Superior temporal gyrus (tissue), 1 donor: ENCODE results near the gene MBD3.

Experiments
- DNase-seq: peaks from one replicate; pipeline ENCODE4 v3.0.0-alpha.2; 2016; ENCODE audit errors: extremely low spot score

Gene MBD3

DNA sequence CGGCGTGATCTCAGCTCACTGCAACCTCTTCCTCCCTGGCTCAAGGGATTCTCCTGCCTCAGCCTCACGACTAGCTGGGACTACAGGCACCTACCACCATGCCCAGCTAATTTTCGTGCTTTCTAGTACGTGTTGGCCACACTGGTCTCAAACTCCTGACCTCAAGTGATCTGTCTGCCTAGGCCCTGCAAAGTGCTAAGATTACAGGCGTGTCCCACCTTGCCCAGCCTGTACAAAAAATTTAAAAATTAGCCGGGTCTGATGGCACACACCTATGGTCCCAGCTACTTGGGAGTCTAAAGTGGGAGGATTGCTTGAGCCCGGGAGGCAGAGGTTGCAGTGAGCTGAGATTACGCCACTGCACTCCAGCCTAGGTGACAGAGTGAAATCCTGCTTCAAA is 19.9 kb downstream of the MBD3 start:
- DNase-seq, result no peak

GRCh38 chr19:1571358-1571757 is 21.3 kb downstream of the MBD3 start:
- DNase-seq, result no peak

- no peak for DNase-seq
These were observed 21.8 kb downstream of the MBD3 start for GRCh38 chr19:1570836-1571235.

DNA sequence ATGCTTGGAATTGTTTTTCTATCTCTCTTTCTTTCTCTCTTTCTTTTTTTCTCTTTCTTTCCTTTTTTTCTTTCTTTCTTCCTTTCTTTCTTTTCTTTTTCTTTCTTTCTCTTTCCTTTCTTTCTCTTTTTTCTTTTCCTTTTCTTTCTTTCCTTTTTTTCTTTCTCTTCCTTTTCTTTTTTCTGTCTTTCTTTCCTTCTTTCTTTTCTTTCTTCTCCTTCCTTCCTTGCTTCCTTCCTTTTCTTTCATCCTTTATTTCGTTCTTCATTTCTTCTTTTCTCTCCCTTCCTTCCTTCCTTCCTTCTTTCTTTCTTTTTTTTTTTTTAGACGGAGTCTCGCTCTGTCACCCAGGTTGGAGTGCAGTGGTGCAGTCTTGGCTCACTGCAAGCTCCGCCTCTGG is 22.7 kb downstream of the MBD3 start:
- DNase-seq, result no peak

DNA sequence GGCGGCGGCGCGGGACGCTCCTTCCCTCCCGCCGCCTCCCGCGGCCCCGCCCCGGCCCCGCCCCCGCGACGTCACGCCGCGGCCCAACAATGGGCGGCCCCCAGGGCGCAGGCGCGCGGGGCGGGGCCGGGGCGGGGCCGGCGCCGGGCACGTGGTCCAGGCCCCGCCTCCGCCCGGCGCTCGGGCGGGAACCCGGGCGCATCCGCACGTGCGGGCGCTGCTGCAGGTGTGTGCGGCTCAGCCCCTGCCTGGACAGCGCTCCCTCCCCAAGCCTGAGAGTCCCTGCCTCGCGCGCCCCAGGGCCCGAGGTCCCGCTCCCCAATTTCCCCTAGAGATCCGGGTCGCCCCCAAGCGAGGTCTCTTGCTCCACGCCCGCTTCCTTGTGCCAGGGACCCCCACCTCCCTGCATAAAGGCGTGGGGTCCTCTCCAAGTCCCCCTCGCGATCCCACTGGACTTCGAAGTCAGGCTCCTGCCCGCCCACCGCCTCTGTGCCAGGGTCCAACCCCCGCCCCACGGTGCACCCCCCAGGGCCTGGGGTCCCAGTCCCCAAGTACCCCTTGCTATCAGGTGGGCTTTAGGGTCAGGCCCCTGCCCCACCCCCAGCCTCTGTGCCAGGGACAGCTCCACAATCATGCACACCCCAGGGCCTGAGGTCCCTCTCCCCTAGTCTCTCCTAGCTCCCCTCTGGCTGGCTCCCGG is 24.2 kb downstream of the MBD3 start, which contains the start of gene MEX3D:
Gene MEX3D, minus strand, starts transcription at position 6 of the 700 bp plus-strand sequence. CDS start 267 bp downstream, outside the sequence.
- DNase-seq, result peak; percentile 39

GRCh38 chr19:1567848-1568227 is 24.8 kb downstream of the MBD3 start:
- DNase-seq, result no peak

DNA sequence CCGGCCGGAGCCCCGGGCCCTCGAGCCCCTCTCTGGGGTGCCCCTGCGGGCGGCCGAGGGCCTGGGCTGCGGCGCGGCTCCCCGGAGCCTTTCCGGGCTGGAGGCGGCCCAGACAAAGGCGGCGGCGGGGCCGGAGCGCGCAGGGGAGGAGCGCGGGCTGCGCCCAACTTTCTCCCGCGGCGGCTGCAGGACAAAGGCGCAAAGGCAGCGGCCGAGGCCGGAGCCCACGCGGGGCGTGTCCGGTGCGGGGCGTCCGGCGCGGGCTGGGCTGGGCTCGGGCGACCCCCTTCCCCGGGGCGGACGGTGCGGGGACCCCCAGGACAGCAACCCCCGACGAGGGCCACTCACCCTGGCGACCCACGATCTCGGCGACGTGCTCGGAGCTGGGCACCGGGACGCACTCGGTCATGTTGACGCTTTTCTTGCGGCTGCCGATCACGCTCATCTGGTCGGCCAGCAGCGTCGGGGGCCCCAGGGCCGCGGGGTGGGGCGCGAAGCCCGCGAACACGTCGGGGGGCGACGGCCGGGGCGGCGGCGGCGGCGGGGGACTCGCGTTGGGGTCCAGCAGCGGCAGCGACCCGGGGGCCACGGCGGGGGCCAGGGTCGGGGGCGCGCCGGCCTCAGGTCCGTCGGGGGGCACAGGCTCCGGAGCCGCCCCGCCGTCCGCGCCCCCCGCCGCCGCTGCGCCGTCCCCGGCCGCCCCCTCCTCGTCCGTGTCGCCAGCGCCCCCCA is 25.4 kb downstream of the MBD3 start:
- DNase-seq, result no peak

DNA sequence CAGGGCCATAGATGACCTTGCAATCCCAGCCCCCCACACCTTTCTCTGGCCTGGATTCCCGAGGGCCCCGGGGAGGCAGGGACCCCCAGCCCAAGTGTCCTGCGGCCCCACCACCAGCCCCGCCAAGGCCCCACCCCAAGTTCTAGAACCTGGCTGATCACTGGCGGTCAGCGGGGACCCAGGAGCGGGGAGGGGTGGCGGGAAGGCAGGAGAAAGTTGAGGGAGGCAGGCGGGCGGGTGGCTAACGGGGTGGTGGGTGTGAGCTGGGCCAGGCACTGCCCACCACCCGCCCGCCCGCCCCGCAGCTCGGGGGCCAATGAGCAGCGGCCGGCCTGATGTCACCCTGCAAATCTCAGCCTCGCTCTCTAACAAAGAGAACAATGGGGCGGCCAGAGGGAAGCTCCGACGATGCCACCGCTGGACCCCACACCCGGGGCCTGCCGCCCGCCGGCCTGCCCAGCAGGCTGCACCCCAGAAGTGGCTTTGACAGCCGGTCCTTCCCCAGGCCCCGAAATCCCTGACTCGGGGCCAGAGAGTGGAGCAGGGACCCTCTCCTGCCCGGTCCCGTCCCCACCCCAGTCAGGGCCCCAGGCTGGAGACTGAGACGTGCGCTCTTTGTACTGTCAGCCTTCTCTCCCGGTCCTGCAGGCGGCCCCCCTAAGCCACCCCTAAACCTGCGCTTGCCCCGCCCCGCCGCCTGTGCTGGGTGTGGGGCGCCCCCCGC is 26.1 kb downstream of the MBD3 start:
- peak; percentile 89 for DNase-seq

- DNase-seq, result no peak
These were observed 29.4 kb downstream of the MBD3 start for GRCh38 chr19:1563251-1563650.

- DNase-seq, result no peak
These were observed 31.3 kb downstream of the MBD3 start for GRCh38 chr19:1561236-1561842.

DNA sequence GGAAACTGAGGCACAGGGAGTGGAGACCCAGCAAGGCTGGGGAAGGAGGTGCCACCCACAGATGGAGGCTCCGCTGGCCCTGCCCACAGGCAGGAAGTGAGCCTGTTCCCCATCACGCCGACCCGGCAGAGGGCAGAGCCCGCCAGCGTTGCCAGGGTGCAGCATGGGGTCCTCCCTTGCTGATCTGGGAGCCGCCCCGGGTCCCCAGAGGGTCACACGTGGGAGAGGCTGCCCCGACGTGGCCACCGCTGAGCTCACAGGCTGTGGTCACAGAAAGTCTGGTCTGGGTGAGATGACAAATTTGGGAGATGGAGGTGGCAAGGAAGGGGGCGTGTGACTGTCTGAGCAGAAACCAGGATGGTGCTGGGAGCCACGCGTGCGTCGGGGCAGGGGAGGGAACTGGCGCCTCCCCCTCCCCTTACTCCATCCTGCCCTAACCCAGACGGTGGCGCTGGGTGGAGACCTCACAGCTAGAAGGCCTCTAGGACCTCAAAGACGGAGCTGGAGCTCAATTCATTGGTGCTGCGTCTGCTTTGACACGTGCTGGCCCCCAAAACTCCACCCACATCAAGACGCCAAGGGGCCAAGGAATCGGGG is 32.3 kb downstream of the MBD3 start:
- no peak for DNase-seq

- DNase-seq, result no peak
These were observed 34.1 kb downstream of the MBD3 start for GRCh38 chr19:1558552-1558951.

GRCh38 chr19:1556390-1557070 is 36.1 kb downstream of the MBD3 start:
- DNase-seq, result no peak

- DNase-seq, result no peak
These were observed 36.9 kb downstream of the MBD3 start for GRCh38 chr19:1555487-1556389.

DNA sequence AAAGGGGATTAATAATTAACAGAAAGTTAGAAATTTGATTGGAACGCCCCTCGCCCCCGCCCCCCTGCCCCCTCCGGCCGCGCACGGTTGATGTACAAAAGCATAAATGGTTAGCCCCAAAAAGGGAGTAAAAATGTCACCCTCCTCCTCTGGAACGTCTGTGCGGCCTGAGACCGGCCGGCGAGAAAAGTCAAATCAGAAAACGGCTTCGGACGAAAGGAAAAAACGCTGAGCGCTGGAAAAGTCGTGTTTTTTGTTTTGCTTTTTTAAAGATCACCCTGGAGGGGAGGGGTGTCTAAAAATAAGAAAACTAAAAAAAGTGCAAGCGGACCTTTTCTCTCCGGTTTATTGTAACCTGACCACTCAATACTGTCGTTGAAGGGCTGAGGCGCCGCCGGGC is 37.7 kb downstream of the MBD3 start:
- DNase-seq, result no peak

- DNase-seq, result no peak
These were observed 39.2 kb downstream of the MBD3 start for GRCh38 chr19:1553415-1553814.

GRCh38 chr19:1551068-1552040 is 41.3 kb downstream of the MBD3 start:
- no peak for DNase-seq

- no peak for DNase-seq
These were observed 43.2 kb downstream of the MBD3 start for GRCh38 chr19:1549332-1549945.
